Nephron (organoid): ENCODE data around the gene PRODH2.

Source experiments
- H3K27ac Mint-ChIP-seq, 3 experiments: 2 replicates each; pipeline ENCODE4 v1.8.0; 2020; ENCODE audit warnings: mixed read lengths in 3 of 3, mild to moderate bottlenecking in 2 of 3, moderate library complexity in 1 of 3
- H3K27me3 Mint-ChIP-seq: 2 replicates; pipeline ENCODE4 v1.8.0; 2021; ENCODE audit warnings: low read depth, mild to moderate bottlenecking, moderate library complexity, mixed read lengths
- H3K36me3 Mint-ChIP-seq: 2 replicates; pipeline ENCODE4 v1.8.0; 2020; ENCODE audit warnings: low read depth, mixed read lengths
- H3K4me1 Mint-ChIP-seq: 2 replicates; pipeline ENCODE4 v1.8.0; 2020; ENCODE audit warnings: mixed read lengths
- H3K4me3 Mint-ChIP-seq, 3 experiments: 2 replicates each; pipeline ENCODE4 v1.8.0; 2020; ENCODE audit warnings: mild to moderate bottlenecking in 3 of 3, mixed read lengths in 3 of 3, moderate library complexity in 2 of 3
- H3K9me3 Mint-ChIP-seq: 2 replicates; pipeline ENCODE4 v1.8.0; 2020; ENCODE audit warnings: mixed read lengths
- TF ChIP-seq, protein P1 (sequence below), 3 experiments: fragments of 200-600 bp; sonication (generic); IDR thresholded peaks; one replicate each; pipeline ENCODE4 v1.5.0; 2021; ENCODE audit warnings: antibody characterized with exemption in 3 of 3; ENCODE audit not compliant: unreplicated experiment in 3 of 3

Gene PRODH2

GRCh38 chr19:35780717-35781116, 31.9 kb downstream of the PRODH2 start:
- TF ChIP-seq, protein P1, sequence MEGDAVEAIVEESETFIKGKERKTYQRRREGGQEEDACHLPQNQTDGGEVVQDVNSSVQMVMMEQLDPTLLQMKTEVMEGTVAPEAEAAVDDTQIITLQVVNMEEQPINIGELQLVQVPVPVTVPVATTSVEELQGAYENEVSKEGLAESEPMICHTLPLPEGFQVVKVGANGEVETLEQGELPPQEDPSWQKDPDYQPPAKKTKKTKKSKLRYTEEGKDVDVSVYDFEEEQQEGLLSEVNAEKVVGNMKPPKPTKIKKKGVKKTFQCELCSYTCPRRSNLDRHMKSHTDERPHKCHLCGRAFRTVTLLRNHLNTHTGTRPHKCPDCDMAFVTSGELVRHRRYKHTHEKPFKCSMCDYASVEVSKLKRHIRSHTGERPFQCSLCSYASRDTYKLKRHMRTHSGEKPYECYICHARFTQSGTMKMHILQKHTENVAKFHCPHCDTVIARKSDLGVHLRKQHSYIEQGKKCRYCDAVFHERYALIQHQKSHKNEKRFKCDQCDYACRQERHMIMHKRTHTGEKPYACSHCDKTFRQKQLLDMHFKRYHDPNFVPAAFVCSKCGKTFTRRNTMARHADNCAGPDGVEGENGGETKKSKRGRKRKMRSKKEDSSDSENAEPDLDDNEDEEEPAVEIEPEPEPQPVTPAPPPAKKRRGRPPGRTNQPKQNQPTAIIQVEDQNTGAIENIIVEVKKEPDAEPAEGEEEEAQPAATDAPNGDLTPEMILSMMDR (IDR thresholded peaks at IDR 0.05; ENCODE audit: unreplicated experiment in 3 of 3), result no peak
- H3K27me3 Mint-ChIP-seq, result peaks cover 6% of the 10 kb centered on the region
- no peak overlapping the region for H3K4me3 Mint-ChIP-seq
- no peak overlapping the region for H3K27ac Mint-ChIP-seq
- no peaks in the 10 kb centered on the region for H3K9me3 Mint-ChIP-seq
- H3K36me3 Mint-ChIP-seq, result peaks cover 33% of the 10 kb centered on the region
- peaks cover 16% of the 10 kb centered on the region for H3K4me1 Mint-ChIP-seq

GRCh38 chr19:35780058-35780457, 32.6 kb downstream of the PRODH2 start:
- H3K36me3 Mint-ChIP-seq, result peaks cover 30% of the 10 kb centered on the region
- no peak overlapping the region for H3K4me3 Mint-ChIP-seq
- peaks cover 6% of the 10 kb centered on the region for H3K27me3 Mint-ChIP-seq
- peaks cover 18% of the 10 kb centered on the region for H3K4me1 Mint-ChIP-seq
- H3K9me3 Mint-ChIP-seq, result no peaks in the 10 kb centered on the region
- TF ChIP-seq, protein P1 (IDR thresholded peaks at IDR 0.05; ENCODE audit: unreplicated experiment in 3 of 3), result no peak
- no peak overlapping the region for H3K27ac Mint-ChIP-seq

DNA sequence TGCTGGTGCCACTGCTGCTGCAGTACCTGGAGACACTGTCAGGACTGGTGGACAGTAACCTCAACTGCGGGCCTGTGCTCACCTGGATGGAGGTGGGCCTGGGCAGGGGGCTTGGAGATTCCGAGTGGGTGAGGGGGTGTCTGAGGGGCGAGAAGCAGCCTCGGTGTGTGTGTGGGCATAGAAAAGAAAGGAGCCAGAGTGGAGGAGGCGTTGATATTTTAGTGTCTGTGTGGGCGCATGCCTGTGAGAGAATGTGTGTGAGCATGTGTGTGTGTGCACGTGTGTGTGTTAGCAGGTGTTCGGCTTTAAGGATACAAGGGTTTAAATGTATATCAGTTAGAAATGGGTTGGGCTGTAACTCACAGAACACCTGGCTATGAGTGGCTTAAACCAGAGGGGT, 33.6 kb downstream of the PRODH2 start:
- Mint-ChIP-seq H3K4me3 (peak overlapping the region in 2 of 3 experiments; percentile 1 to 26), H3K27ac (no peak overlapping the region), H3K27me3 (peaks cover 6% of the 10 kb centered on the region), H3K4me1 (peaks cover 27% of the 10 kb centered on the region), H3K9me3 (no peaks in the 10 kb centered on the region), H3K36me3 (peaks cover 30% of the 10 kb centered on the region)
- TF ChIP-seq, protein P1 (IDR thresholded peaks at IDR 0.05; ENCODE audit: unreplicated experiment in 3 of 3), result no peak

- peaks cover 27% of the 10 kb centered on the region for H3K4me1 Mint-ChIP-seq
- peak overlapping the region in 1 of 3 experiments; percentile 48 for H3K27ac Mint-ChIP-seq
- peaks cover 2% of the 10 kb centered on the region for H3K27me3 Mint-ChIP-seq
- H3K9me3 Mint-ChIP-seq, result no peaks in the 10 kb centered on the region
- H3K4me3 Mint-ChIP-seq, result peak overlapping the region; percentile 78 to 90 (median 89)
- TF ChIP-seq, protein P1 (IDR thresholded peaks at IDR 0.05; ENCODE audit: unreplicated experiment in 3 of 3), result no peak
- peaks cover 24% of the 10 kb centered on the region for H3K36me3 Mint-ChIP-seq
These were observed 34.7 kb downstream of the PRODH2 start for GRCh38 chr19:35777961-35778360.

DNA sequence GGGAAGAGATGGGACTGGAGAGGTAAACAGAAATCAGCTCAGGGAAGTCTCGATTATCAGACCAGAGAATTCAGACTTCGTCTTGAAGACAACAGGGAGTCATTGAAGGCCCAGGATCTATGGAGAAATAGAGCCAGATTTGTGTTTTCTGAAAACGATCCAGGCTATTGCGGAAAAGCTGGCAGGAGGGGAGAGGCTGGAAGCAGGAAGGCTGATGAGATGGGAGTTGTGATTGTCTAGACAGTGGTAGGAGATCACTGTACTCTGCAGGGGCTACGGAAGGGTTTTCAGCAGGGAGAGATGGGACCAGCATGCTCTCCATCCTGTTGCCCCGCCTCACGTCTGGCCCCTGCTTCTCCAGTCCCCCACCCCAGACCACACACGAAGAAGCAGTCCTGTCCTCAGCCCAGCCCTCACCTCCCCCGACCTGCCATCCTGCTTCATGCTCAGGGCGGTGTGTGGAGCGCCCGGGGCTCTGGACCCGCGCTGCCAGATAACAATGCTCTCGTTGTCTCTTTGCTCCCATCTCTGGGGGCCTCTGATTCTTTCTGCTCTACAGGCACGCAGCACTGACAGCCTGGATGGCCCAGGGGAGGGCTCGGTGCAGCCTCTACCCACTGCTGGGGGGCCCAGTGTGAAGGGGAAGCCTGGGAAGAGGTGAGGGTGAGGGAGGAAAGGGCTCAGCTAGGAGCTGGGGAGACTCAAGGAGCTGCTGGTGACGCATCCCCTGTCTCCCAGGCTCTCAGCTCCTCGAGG, 35.4 kb downstream of the PRODH2 start:
- H3K27ac Mint-ChIP-seq, result peak overlapping the region; percentile 20 to 48 (median 28)
- H3K4me1 Mint-ChIP-seq, result peaks cover 27% of the 10 kb centered on the region
- no peaks in the 10 kb centered on the region for H3K9me3 Mint-ChIP-seq
- H3K4me3 Mint-ChIP-seq, result peak overlapping the region; percentile 78 to 90 (median 89)
- TF ChIP-seq, protein P1 (IDR thresholded peaks at IDR 0.05; ENCODE audit: unreplicated experiment in 3 of 3), result no peak
- peaks cover 19% of the 10 kb centered on the region for H3K36me3 Mint-ChIP-seq
- no peaks in the 10 kb centered on the region for H3K27me3 Mint-ChIP-seq
